Inflammatory macrophage (primary cell): ENCODE measurements around the gene DCAF5.
A peak's percentile ranks its signal among the peaks of the same experiment; 100 is the strongest.
"Not testable (repeated sequence)": the region's sequence is repeated elsewhere in the genome, so short reads cannot be mapped to it uniquely, and the experiment has no call there.

ENCODE experiments used
- DNase-seq, 2 donors: peaks; one replicate each; pipeline ENCODE4 v3.0.0-alpha.2; 2020 to 2022

DCAF5 gene

DNA sequence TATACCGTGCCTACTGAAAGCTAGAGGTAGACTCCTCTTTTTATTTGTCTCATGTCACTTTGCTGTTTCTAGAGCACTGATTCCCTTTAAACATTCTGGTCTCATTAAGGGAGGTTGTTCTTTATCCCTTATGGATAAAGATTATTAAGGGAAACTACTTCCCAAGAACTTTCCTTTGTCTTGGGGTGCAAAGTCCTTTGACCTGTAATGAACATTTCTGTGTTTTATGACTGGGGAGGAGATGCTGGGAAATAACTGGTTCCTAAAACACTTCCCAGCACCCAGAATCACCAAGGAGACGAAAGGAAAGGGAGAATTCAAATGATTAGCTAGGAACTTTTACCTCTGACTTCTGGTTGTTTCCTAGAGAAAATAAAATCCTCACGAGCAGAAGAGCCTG, 110.6 kb downstream of the DCAF5 start:
- no peak for DNase-seq

DNA sequence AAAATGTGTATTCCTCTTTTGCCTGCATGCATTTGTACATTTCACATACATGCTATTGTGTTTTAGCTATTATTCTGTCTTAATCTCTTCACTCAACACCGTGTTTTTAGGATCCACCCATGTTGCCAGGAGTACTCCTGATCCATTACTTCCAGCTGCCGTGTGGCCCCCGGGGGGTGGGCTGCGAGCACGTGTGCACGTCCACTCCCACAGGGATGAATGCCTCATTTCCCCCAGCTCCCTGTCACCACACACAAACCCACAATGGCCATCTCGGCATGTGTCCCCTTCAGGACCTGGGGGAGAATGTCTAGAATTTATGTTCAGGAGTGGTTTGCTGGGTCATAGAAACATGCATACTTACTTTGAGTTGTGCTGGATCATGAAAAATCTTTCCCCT, 111.1 kb downstream of the DCAF5 start:
- no peak for DNase-seq

DNA sequence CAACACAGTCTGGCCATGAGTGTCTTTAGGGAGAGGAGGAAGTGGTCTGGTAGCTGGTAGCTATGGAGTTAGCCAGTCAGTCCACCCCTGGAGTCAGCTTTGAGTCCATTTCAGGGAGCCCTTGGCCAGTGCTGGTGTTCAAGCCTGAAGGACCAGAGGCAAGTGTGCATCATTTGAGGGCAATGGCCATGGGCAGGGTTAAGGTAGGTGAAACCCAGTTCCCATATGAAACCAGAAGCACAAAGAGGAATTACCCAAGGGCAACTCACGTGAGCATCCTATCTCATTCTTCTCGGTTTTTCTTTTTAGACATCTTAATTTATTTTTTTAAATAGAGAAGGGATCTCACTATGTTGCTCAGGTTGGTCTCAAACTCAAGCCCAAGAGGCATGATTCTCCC, 112.6 kb downstream of the DCAF5 start:
- DNase-seq: peak; percentile 72 to 76

GRCh38 chr14:69039288-69039628, 113.7 kb downstream of the DCAF5 start:
- no peak for DNase-seq

DNA sequence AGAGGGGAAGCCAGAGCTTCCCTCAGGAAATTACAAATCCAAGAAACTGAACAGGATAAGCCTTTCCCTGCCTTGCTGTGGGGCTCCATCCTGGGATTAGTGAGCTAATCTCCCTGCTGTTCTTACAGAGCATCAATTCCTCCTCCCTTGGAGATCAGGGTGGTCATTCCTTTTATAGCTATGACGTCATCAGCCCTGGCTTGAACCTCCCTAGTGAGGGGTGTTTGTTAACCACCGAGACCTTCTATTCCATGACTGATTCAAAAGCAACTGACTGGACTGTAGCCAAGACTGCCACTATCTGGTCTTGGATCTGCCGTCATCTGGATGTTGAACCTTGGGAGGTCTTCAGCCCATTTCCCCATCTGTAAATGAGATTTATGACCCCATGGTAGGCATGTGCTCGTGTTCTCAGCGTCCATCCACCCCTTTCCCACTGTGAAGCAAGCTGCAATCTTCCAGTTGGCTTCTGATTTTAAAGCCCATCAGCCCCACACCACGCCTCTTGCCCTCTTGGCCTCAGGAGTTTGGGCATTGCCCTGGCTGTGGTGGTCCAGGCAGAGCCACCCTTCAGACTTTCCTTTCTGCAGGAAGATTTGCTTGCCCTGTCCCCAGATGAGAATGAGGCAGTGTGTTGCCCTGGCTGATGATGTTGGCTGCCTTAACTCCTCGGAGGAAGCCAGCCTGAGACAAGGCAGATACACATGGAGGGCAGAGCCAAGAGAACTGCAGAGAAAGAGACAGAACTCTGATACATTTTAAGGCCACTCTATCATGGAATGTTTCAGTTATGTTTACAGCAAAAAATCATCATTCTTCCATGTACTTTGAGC, 114.2 kb downstream of the DCAF5 start:
- DNase-seq: no peak

GRCh38 chr14:69037790-69038454, 115.0 kb downstream of the DCAF5 start:
- DNase-seq: no peak

DNA sequence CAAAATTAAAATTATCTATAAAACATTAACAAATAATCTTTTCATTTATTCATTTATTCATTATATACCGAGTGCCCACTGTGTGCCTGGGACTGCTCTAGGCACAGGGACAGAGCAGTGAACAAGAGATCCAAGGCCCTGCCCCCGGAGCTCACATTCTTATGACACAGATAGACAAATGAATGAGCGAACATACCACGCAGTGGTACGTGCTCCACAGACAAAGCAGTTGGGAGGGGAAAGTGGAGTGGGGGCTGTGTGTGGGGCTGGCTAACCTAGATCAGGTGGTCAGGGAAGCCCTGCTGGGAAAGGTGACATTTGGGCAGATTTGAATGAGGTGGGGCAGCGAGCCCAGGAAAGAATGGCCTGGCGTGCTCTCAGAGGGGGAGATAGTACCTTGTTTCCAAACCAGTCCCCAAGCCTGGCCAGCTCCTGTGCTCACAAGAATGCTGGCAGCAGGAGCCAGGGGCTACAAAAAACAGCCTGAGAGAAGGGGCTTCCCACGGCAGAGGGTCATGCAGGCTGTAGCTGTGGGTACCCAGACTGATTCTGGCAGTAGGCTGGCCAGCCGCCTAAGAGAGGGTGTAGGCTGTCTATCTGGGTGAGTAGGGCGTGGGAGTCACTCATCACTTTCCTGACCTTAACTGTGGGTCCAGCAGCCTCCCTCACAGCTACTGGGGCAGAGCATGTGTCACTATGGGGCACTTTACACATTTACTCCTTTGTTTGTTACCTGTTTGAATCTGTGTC, 116.0 kb downstream of the DCAF5 start:
- DNase-seq: no peak

DNA sequence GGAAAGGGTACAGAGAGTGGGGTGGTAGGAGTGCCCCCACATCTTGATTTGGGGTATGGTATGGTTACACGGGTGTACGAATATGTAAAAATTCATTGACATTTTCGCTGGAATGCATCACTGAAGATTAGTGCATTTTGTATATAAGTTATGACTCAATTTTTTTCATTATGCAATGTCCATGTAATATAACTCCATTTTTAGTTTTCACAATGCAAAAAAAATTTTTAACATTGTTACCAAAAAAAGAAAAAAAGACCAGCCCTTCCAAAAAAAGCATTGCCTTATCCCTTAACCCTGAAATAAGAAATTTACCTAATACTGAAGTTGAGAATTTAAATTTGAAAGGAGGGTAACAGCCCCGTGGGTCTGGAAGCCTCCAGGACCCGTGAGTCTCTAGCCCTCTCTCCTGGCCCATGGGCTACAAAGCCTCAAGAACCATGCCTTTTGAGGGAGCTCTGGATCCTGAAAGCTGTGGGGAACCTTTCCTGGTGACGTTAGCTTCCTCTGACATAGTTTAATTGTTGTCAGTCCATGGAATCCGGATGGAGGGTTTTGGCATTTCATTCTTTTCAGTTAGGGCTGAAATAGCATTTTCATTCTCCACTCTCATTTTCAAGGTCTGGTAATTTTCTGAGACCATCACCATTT, 118.2 kb downstream of the DCAF5 start:
- DNase-seq: no peak

DNA sequence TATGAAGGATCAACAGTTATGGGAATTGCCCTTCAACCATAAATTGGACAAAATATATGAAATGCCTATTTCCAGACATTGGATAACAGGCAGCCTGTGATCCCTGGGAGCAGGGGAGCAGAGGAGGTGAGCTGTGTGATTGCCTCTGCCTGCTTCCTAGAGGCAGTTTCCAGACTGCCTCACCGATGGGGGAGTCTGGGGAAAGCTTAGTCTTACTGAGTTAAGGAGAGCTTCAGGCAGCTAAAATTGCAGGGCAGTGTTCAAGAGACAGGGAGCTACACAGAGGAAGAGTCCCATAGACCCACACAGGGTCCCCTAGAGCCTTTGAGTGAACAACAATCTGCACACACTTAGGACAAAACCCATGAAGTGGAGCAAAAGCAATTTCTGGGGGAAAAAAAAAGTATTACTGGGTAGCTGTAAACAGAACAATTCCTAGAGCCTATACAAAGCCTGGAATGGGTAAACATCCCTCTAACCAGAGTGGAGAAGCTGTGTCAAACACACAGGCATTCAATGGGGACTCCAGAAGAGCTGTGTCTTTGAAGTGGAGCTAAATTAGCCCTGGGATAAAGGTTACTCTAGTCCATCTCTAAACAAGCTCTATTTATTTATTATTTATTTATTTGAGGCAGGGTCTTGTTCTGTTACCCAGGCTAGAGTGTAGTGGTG, 125.5 kb downstream of the DCAF5 start:
- DNase-seq: no peak

GRCh38 chr14:69023035-69023434, 129.9 kb downstream of the DCAF5 start:
- DNase-seq: no peak

DNA sequence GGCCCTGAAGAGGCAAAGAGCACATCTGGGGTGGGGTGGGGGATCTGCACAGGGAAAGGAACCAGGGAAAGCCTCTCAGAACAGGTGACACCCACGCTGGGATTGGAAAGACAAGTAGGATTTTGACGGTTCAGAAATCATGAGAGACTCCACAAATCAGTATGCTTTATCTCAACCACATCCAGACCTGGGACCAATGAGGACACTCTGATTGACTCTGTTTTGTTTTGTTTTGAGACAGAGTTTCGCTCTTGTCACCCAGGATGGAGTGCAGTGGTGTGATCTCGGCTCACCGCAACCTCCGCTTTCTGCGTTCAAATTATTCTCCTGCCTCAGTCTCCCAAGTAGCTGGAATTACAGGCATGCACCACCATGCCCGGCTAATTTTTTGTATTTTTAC, 130.8 kb downstream of the DCAF5 start:
- not testable (repeated sequence) for DNase-seq

DNA sequence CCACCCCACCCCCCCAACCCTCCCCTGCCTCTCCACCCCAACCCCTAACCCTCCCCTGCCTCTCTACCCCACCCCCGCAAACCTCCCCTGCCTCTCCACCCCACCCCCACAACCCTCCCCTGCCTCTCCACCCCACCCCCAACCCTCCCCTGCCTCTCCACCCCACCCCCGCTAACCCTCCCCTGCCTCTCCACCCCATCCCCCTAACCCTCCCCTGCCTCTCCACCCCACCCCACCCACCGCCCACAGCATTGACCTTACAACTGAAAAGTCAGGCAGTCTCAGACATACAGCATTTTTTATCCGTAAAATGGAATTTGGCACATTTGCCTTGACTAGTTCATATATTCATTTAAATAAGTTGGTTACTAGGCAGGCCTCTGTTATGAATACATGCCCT, 135.2 kb downstream of the DCAF5 start:
- DNase-seq: no peak

- DNase-seq: peak in 1 of 2 donors; percentile 55
These were observed 138.1 kb downstream of the DCAF5 start for GRCh38 chr14:69014829-69015259.

DNA sequence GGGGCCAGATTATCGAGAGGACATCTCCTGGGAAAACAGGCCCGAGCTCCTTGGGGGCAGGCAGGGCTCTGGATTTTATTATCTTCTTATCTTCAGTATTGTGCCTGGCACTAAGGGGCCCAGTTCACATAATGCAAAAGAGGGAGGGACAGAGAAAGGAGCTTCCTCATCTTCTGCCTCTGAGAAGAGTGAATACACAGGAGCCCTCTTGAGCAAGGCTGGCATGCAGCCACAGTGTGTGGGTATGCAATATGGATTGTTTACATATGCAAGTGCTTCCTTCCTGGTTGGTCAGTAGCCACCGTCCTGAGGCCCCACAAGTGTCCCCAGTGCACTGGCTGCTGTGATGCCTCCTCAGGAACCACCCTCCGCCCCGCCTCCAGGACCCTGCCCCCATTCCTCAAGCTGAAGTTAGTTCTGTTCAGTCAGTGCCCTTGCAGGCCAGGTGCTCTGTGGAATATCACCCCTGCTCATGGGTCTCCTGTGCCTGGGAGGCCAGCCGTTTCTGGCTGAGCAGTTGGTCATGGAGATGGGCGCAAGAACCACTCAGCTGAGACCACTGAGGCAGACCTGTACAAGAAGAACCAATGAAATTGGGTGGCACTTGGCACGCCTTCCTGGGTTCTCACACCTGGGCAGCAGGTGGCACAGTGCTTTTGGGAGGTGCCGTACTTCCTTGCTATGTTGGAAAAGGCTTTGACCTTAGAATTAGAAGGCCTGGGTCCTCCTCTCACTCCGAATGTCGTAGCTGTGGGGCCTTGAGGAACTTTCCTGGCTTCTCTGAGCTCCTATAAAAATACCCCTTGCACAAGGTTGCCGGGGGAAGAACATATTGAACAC, 138.8 kb downstream of the DCAF5 start:
- peak; percentile 97 to 98 for DNase-seq

GRCh38 chr14:69012256-69012953, 140.5 kb downstream of the DCAF5 start:
- peak; percentile 78 to 80 for DNase-seq

GRCh38 chr14:69010648-69011047, 142.3 kb downstream of the DCAF5 start:
- DNase-seq: no peak

- DNase-seq: no peak
These were observed 144.5 kb downstream of the DCAF5 start for GRCh38 chr14:69008421-69008884.

DNA sequence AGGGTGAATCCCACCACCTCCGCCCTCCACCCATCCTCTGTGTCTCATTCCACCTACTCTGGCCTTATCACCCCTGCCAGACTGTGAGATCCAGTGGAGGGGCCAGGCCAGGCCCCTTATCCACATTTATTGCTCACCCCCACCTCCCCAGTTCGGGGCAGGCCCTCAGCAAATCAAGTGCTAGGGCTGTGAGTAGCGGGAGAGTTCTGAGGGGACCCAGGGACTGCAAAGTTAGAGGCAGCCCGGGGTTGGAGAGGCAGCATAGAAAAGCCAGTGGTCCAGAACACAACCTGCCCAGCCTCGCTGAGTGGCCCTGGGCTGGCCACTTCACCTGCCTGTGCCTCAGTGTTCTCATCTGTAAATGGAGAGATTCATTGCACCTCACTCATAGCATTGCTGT, 146.6 kb downstream of the DCAF5 start:
- no peak for DNase-seq

DNA sequence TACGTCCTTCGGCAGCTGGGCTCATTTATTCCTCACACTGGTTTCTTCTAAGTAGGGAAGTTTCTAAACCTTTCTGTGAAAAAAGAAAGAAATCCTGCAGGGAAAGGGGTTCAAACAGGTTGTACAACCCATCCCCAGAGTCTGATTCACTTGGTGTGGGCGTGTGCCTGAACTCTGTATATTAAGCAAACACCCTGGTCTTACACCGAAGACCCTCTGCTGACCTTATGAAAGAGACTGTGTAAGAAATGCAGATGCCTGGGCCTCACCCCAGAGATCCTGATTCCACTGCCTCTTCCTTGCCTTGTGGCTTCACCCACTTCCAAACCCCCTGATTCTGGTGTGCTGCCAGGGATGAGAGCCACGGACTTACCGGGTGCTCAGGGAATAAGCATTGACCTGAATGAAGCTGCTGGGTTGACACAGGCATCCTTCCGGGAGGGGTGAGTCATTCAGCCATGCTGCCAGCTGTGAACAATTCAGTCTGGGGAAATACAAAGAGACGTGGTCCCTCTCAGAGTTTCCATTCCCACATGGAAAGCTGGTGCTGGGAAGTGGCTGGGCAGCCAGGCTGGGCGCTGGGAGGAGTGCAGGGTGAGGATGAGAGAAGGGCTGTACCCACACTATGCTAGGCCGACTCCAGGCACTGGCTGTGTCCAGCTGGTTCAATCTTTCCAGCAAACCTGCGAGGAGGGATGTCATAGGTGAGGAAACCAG, 147.3 kb downstream of the DCAF5 start:
- no peak for DNase-seq
